ENCODE measurements around the gene ZBTB40.

- TF ChIP-seq CTCF (tag by site-specific recombination; IDR thresholded peaks at IDR 0.05) (no peak), ZBTB26 (tag by site-specific recombination; optimal IDR thresholded peaks at IDR 0.05) (no peak), ZNF555 (tag by site-specific recombination; conservative IDR thresholded peaks at IDR 0.05) (no peak), ZNF529 (tag by site-specific recombination; IDR thresholded peaks at IDR 0.05; ENCODE audit: insufficient replicate concordance) (no peak), ZNF292 (tag by site-specific recombination; IDR thresholded peaks at IDR 0.05; ENCODE audit: borderline replicate concordance, low read depth) (no peak), ZNF404 (tag by site-specific recombination; IDR thresholded peaks at IDR 0.05) (no peak), ZXDB (tag by site-specific recombination; IDR thresholded peaks at IDR 0.05) (no peak), ZFP37 (tag by site-specific recombination; IDR thresholded peaks at IDR 0.05) (no peak), REST (tag by site-specific recombination; IDR thresholded peaks at IDR 0.05) (no peak), YY1 (tag by site-specific recombination; IDR thresholded peaks at IDR 0.05) (no peak), ZNF155 (tag by site-specific recombination; IDR thresholded peaks at IDR 0.05) (no peak), BCL11B (tag by site-specific recombination; IDR thresholded peaks at IDR 0.05; ENCODE audit: low read depth) (no peak)
Observed at GRCh38 chr1:22527122-22527521, 75.5 kb downstream of the ZBTB40 start.
